Heart left ventricle (tissue), 16 donors: ENCODE measurements around the gene QSOX1. TPM values are rescaled to one million over a fixed set of nuclear protein-coding genes. Genes with fewer than 3 reads are reported as not detected.
A peak's percentile ranks its signal among the peaks of the same experiment; 100 is the strongest.

Source experiments
- ATAC-seq, 4 donors: fragments of 200-7000 bp; cut with Tn5 transposase; one replicate each; pipeline ENCODE4 v1.9.1; 2020 to 2022; ENCODE audit warnings: moderate library complexity in 4 of 4, mild to moderate bottlenecking in 3 of 4, moderate number of reproducible peaks in 1 of 4
- DNase-seq, 5 donors: peaks; one replicate each; pipeline ENCODE4 v3.0.0-alpha.2; 2020
- H3K27ac ChIP-seq, 12 donors: fragments of 200-600 bp; sonication (generic) in 4 of 12; one replicate each; pipeline versions ENCODE4 v1.5.0 to v1.8.0; 2016 to 2022; ENCODE audit warnings: mild to moderate bottlenecking in 2 of 12
- H3K27me3 ChIP-seq, 9 donors: fragments of 200-600 bp; sonication (generic) in 2 of 9; one replicate each; pipeline versions ENCODE4 v1.5.1 to v1.8.0; 2016 to 2022; ENCODE audit warnings: mild to moderate bottlenecking in 3 of 9
- H3K36me3 ChIP-seq, 9 donors: fragments of 200-600 bp; sonication (generic) in 2 of 9; one replicate each; pipeline versions ENCODE4 v1.5.0 to v1.8.0; 2018 to 2022; ENCODE audit warnings: mild to moderate bottlenecking in 2 of 9
- H3K4me1 ChIP-seq, 12 donors: fragments of 200-600 bp; sonication (generic) in 4 of 12; one replicate each; pipeline versions ENCODE4 v1.5.0 to v1.8.0; 2016 to 2022; ENCODE audit warnings: mild to moderate bottlenecking in 3 of 12
- H3K4me3 ChIP-seq, 12 donors: fragments of 200-600 bp; sonication (generic) in 4 of 12; one replicate each; pipeline versions ENCODE4 v1.5.0 to v1.8.0; 2017 to 2022; ENCODE audit warnings: mild to moderate bottlenecking in 9 of 12, moderate library complexity in 4 of 12
- H3K9me3 ChIP-seq, 12 donors: fragments of 200-600 bp; sonication (generic) in 4 of 12; one replicate each; pipeline versions ENCODE4 v1.5.0 to v1.8.0; 2016 to 2022; ENCODE audit warnings: mild to moderate bottlenecking in 1 of 12
- POLR2A ChIP-seq, 2 donors: fragments of 450-650 bp; IDR thresholded peaks; one replicate each; pipeline ENCODE4 v1.6.1; 2017; ENCODE audit warnings: antibody characterized with exemption in 2 of 2, mild to moderate bottlenecking in 2 of 2, moderate library complexity in 2 of 2
- WGBS, 4 donors: extraction: QIAGEN DNeasy Blood & Tissue Kit in 2 of 4; methylation state at CpG; one replicate each; pipeline versions ENCODE4 v1.1.5 to v1.1.7; 2013 to 2018; 5-methylcytosine and 5-hydroxymethylcytosine counted together
- intact Hi-C, 10 donors: fragments of 100-400 bp; cut with DNase I; formaldehyde crosslinking; loops; one replicate each; pipeline versions ENCODE4 v1.11.1 to v1.14.2; 2022
- polyA plus RNA-seq, 2 donors: library from polyadenylated mRNA; stranded (reverse); fragments of 200-250 nt; gene quantifications; one replicate each; pipeline ENCODE4 v1.2.3, GENCODE V29; 2013
- total RNA-seq, 9 donors: library from RNA; depleted of rRNA in 2 of 9; stranded (reverse); fragments of >200 nt in 2 of 9; fragmentation: NEBNext Ultra II Directional in 3 of 9; extraction: Animal tissue kit (Norgen Biotek cat#: 25700) in 3 of 9; gene quantifications; one replicate each; pipeline versions ENCODE4 v1.1.0 to v1.2.4, GENCODE V29; 2016 to 2023
- TF ChIP-seq, protein P1 (sequence below), 12 donors: fragments of 200-600 bp; sonication (generic) in 4 of 12; IDR thresholded peaks; one replicate each; pipeline versions ENCODE4 v1.5.0 to v1.8.0; 2018 to 2022; ENCODE audit warnings: antibody characterized with exemption in 12 of 12, mild to moderate bottlenecking in 5 of 12
- donor health status: ischemic (EF 13 %, LVEDD 7.1; RV severe dilation, severe dysfunction).
- donor health status: healthy with polysubstance abuse.
- donor health status: DM: no; HTN: yes; CAD: no.
- donor health status: DM: no; HTN: no; CAD: no.
- donor health status: ischemic (EF 25% LVEDD 6.9; RV normal size, moderate dysfunction).
- donor health status: ischemic (EF 25% LVEDD 5.7; RV mildly dilated, moderate dysfunction).
- donor health status: healthy.
- donor health status: DM: yes; HTN: yes; CAD: no.
- donor health status: ischemic (EF 35%, LVEDD 5.7; RV mildly dilated, moderate dysfunction).
- donor health status: nonischemic (EF 11% LVEDD 7.7; RV severe dilation, severe dysfunction).
- donor health status: DM: yes; HTN: yes; CAD: no.
- donor health status: PGD.
- donor health status: ischemic (EF 29% LVEDD 5.4; RV normal size, mild dysfunction).
- donor health status: nonischemic (EF 23%, LVEDD 6.1; RV moderate dilation, normal function).

QSOX1 gene
- total and polyA plus RNA-seq, 11 donors: 62.3 to 250 (median 122) TPM

DNA sequence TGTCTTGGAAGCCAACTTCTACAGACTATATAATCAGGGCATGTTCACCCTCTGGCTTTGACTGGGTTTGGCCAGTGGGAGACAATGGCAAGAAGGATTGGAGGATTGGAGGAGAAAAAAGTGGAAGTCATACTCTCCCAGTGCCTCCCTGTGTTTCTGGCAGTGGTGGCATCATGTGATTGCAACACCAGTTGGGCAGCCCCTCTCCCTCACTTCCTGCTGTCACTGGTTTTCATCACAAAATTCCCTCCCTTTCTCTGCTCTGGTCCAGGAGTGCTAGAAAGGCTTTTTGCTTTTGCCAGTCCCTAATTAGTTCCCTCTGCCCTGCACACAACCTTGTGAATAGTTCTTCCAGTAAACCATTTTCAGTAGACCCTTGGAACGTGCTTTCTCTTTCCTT is 3.7 kb upstream of the QSOX1 start:
- intact Hi-C loops: loop anchor here in 3 of 10 donors (5.0 to 10.0 kb wide), 3 partner anchors 34 to 196 kb away; partner anchors contain the start of gene CEP350 (in 1 of the 3)
- 33 to 71% (median 42%) methylated on average over 1 of the region's 1 CpG for WGBS, 4 donors
- H3K4me1 ChIP-seq: peaks cover 0 to 21% (median 10%) of the 10 kb centered on the region in 12 donors
- H3K4me3 ChIP-seq: no peak overlapping the region
- no peaks in the 10 kb centered on the region for H3K36me3 ChIP-seq
- H3K27ac ChIP-seq: peak overlapping the region in 1 of 12 donors; percentile 32
- ATAC-seq: no peak
- H3K27me3 ChIP-seq: no peaks in the 10 kb centered on the region
- no peaks in the 10 kb centered on the region for H3K9me3 ChIP-seq
- no peak for DNase-seq
- TF ChIP-seq, protein P1, sequence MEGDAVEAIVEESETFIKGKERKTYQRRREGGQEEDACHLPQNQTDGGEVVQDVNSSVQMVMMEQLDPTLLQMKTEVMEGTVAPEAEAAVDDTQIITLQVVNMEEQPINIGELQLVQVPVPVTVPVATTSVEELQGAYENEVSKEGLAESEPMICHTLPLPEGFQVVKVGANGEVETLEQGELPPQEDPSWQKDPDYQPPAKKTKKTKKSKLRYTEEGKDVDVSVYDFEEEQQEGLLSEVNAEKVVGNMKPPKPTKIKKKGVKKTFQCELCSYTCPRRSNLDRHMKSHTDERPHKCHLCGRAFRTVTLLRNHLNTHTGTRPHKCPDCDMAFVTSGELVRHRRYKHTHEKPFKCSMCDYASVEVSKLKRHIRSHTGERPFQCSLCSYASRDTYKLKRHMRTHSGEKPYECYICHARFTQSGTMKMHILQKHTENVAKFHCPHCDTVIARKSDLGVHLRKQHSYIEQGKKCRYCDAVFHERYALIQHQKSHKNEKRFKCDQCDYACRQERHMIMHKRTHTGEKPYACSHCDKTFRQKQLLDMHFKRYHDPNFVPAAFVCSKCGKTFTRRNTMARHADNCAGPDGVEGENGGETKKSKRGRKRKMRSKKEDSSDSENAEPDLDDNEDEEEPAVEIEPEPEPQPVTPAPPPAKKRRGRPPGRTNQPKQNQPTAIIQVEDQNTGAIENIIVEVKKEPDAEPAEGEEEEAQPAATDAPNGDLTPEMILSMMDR (IDR thresholded peaks at IDR 0.05): no peak

DNA sequence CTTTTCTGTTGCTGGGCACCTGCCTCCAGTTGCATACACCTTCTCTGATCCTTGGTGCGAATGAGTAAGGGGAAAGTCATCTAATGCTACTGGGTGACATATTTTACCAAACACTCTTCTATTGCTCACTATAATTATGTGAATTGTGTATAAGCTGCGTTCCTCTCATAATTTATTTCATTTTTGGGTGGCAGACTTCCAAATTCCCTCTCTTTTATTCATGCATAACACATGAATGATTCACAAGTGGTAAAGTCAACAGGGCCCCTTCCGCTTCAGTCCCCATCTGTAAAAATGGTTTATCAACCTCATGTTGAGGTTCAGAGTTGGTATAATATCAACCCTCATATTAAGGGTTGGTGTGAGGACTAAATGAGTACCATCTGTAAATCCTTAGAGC is 3.2 kb upstream of the QSOX1 start:
- intact Hi-C loops: loop anchor here in 3 of 10 donors (5.0 to 10.0 kb wide), 3 partner anchors 34 to 197 kb away; partner anchors contain the start of gene CEP350 (in 1 of the 3)
- H3K27ac ChIP-seq: peak overlapping the region in 1 of 12 donors; percentile 32
- DNase-seq: no peak
- H3K4me3 ChIP-seq: no peak overlapping the region
- 78 to 90% (median 83%) methylated on average over 3 of the region's 3 CpGs for WGBS, 4 donors
- peaks cover 0 to 26% (median 13%) of the 10 kb centered on the region in 12 donors for H3K4me1 ChIP-seq
- no peaks in the 10 kb centered on the region for H3K9me3 ChIP-seq
- no peak for TF ChIP-seq POLR2A (IDR thresholded peaks at IDR 0.05)
- TF ChIP-seq, protein P1 (IDR thresholded peaks at IDR 0.05): no peak
- no peak for ATAC-seq
- H3K27me3 ChIP-seq: no peaks in the 10 kb centered on the region
- H3K36me3 ChIP-seq: no peaks in the 10 kb centered on the region

DNA sequence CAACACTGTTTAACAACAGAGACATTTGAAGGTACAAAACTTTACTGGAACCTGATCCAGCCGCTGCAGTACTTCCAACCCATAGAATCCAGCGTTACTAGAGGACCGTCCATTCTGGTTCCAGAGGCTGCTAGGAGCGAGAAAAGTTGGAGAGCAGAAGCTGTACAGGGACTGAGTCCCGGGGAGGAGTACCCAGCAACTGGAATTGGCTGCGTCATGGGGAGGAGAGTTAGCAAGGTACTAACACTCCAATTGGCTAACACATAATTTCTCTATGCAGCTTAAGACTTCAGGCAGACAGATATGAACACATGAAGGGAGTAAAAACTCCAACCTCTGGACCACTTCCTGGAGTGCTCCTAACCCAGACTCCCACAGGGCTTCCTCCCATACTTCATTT is 2.1 kb upstream of the QSOX1 start:
- WGBS, 4 donors: 93 to 96% (median 94%) methylated on average over 6 of the region's 6 CpGs
- intact Hi-C loops: loop anchor here in 3 of 10 donors (5.0 to 10.0 kb wide), 3 partner anchors 35 to 198 kb away; partner anchors contain the start of gene CEP350 (in 1 of the 3)
- no peaks in the 10 kb centered on the region for H3K9me3 ChIP-seq

DNA sequence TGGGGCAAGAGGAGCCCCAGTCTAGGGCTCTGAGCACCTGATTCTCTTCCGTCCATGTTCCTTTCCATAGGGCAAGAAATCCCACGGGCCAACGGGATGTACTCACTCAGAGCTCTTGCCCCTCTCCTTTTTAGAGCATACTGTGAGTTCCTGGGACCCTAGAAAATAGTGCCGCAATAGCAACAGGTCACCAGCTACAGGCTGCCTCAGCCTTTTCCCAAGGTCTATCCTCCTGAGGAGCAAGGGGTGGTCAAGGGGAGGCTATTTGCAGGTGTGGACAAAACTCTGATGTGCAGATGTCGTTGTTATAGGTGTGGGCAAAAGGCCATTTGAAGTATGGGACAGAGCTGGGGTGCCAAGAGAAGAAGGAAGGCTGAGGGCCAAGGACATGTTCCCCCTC is 1.6 kb upstream of the QSOX1 start:
- WGBS, 4 donors: 88 to 91% (median 89%) methylated on average over 5 of the region's 5 CpGs
- no peak overlapping the region for H3K4me3 ChIP-seq
- ATAC-seq (no peak), DNase-seq (no peak)
- TF ChIP-seq POLR2A (IDR thresholded peaks at IDR 0.05): no peak
- TF ChIP-seq, protein P1 (IDR thresholded peaks at IDR 0.05): no peak
- no peak overlapping the region for H3K27ac ChIP-seq
- no peaks in the 10 kb centered on the region for H3K36me3 ChIP-seq
- H3K4me1 ChIP-seq: peaks cover 0 to 41% (median 22%) of the 10 kb centered on the region in 12 donors
- no peaks in the 10 kb centered on the region for H3K9me3 ChIP-seq
- intact Hi-C loops: loop anchor here in 3 of 10 donors (5.0 to 10.0 kb wide), 3 partner anchors 36 to 198 kb away; partner anchors contain the start of gene CEP350 (in 1 of the 3)
- no peaks in the 10 kb centered on the region for H3K27me3 ChIP-seq

More for the DNA sequence above, 2.1 kb upstream of the QSOX1 start:
- Histone ChIP-seq H3K36me3 (no peaks in the 10 kb centered on the region), H3K4me3 (no peak overlapping the region), H3K27ac (no peak overlapping the region), H3K27me3 (no peaks in the 10 kb centered on the region), H3K4me1 (peaks cover 0 to 37% (median 21%) of the 10 kb centered on the region in 12 donors)
- DNase-seq (no peak), ATAC-seq (no peak)
- no peak for TF ChIP-seq POLR2A (IDR thresholded peaks at IDR 0.05)
- TF ChIP-seq, protein P1 (IDR thresholded peaks at IDR 0.05): no peak
